ES-I3 (cell line): ENCODE results near the gene ZCCHC7.
"Not testable (repeated sequence)": the region's sequence is repeated elsewhere in the genome, so short reads cannot be mapped to it uniquely, and the experiment has no call there.

Source experiments
- H3K36me3 ChIP-seq: 2 replicates; pipeline ENCODE4 v1.6.1; 2013; ENCODE audit warnings: mild to moderate bottlenecking, low read length, control low read depth, moderate library complexity; ENCODE audit not compliant: insufficient read depth
- H3K4me1 ChIP-seq: 2 replicates; pipeline ENCODE4 v1.6.1; 2013; ENCODE audit warnings: mild to moderate bottlenecking, control low read depth, low read length; ENCODE audit not compliant: insufficient read depth
- H3K9ac ChIP-seq: 2 replicates; pipeline ENCODE4 v1.6.1; 2013; ENCODE audit warnings: low read depth, mild to moderate bottlenecking, low read length, moderate library complexity
- H3K9me3 ChIP-seq: 2 replicates; pipeline ENCODE4 v1.6.1; 2013; ENCODE audit warnings: mild to moderate bottlenecking, low read length, moderate library complexity; ENCODE audit not compliant: control insufficient read depth, insufficient read depth

The ZCCHC7 gene

GRCh38 chr9:37119907-37120842 is at the start of gene ZCCHC7:
TSS of gene ZCCHC7 (plus strand) at chr9:37120574.
- Histone ChIP-seq H3K36me3 (no peaks in the 10 kb centered on the region), H3K9ac (peak within 1 kb of the TSS; percentile 89), H3K4me1 (peaks cover 5% of the 10 kb centered on the region; the same call in 1 of the 2 replicates), H3K9me3 (no peaks in the 10 kb centered on the region)

- H3K9me3 ChIP-seq, H3K36me3 ChIP-seq, H3K4me1 ChIP-seq, H3K9ac ChIP-seq: not testable (repeated sequence)
These were observed 45.6 kb upstream of the ZCCHC7 start for GRCh38 chr9:37074790-37075189.

- Histone ChIP-seq H3K4me1 (no peaks in the 10 kb centered on the region), H3K9me3 (no peaks in the 10 kb centered on the region), H3K9ac (peak overlapping the region; percentile 88), H3K36me3 (no peaks in the 10 kb centered on the region)
These were observed 40.8 kb upstream of the ZCCHC7 start for GRCh38 chr9:37079370-37080164.

- H3K36me3 ChIP-seq, H3K9me3 ChIP-seq, H3K4me1 ChIP-seq: not testable (repeated sequence)
- H3K9ac ChIP-seq = peak overlapping the region; percentile 88
These were observed 40.2 kb upstream of the ZCCHC7 start for GRCh38 chr9:37080165-37080628.

- not testable (repeated sequence) for H3K36me3 ChIP-seq, H3K4me1 ChIP-seq, H3K9me3 ChIP-seq, H3K9ac ChIP-seq
These were observed 38.9 kb upstream of the ZCCHC7 start for GRCh38 chr9:37081507-37081906.

- no peaks in the 10 kb centered on the region for H3K4me1 ChIP-seq
- no peaks in the 10 kb centered on the region for H3K9me3 ChIP-seq
- H3K9ac ChIP-seq = no peak overlapping the region
- H3K36me3 ChIP-seq = no peaks in the 10 kb centered on the region
These were observed 38.1 kb upstream of the ZCCHC7 start for GRCh38 chr9:37082214-37082765.

GRCh38 chr9:37083654-37084053 is 36.7 kb upstream of the ZCCHC7 start:
- H3K4me1 ChIP-seq = no peaks in the 10 kb centered on the region
- H3K9ac ChIP-seq = no peak overlapping the region

GRCh38 chr9:37085233-37085632 is 35.1 kb upstream of the ZCCHC7 start:
- no peaks in the 10 kb centered on the region for H3K4me1 ChIP-seq
- no peaks in the 10 kb centered on the region for H3K9me3 ChIP-seq
- 0 out of 2 replicates have a peak, but pooled peaks cover 3% of the 10 kb centered on the region for H3K36me3 ChIP-seq
- H3K9ac ChIP-seq = no peak overlapping the region

More at GRCh38 chr9:37083654-37084053, 36.7 kb upstream of the ZCCHC7 start:
- Histone ChIP-seq H3K9me3 (no peaks in the 10 kb centered on the region), H3K36me3 (no peaks in the 10 kb centered on the region)

- H3K9me3 ChIP-seq, H3K4me1 ChIP-seq, H3K9ac ChIP-seq, H3K36me3 ChIP-seq: not testable (repeated sequence)
These were observed 27.6 kb upstream of the ZCCHC7 start for GRCh38 chr9:37092714-37093295.

- Histone ChIP-seq H3K9ac (no peak overlapping the region), H3K4me1 (no peaks in the 10 kb centered on the region), H3K9me3 (no peaks in the 10 kb centered on the region), H3K36me3 (no peaks in the 10 kb centered on the region)
These were observed 25.6 kb upstream of the ZCCHC7 start for GRCh38 chr9:37094751-37095150.

- Histone ChIP-seq H3K9ac (no peak overlapping the region), H3K9me3 (no peaks in the 10 kb centered on the region), H3K36me3 (no peaks in the 10 kb centered on the region), H3K4me1 (0 out of 2 replicates have a peak, but pooled peaks cover 3% of the 10 kb centered on the region)
These were observed 23.7 kb upstream of the ZCCHC7 start for GRCh38 chr9:37096628-37097027.

GRCh38 chr9:37097294-37097693 is 23.1 kb upstream of the ZCCHC7 start:
- H3K36me3 ChIP-seq = no peaks in the 10 kb centered on the region
- H3K4me1 ChIP-seq = 0 out of 2 replicates have a peak, but pooled peaks cover 3% of the 10 kb centered on the region
- no peak overlapping the region for H3K9ac ChIP-seq
- H3K9me3 ChIP-seq = no peaks in the 10 kb centered on the region

- 0 out of 2 replicates have a peak, but pooled peaks cover 3% of the 10 kb centered on the region for H3K4me1 ChIP-seq
- H3K9ac ChIP-seq = no peak overlapping the region
- no peaks in the 10 kb centered on the region for H3K36me3 ChIP-seq
- no peaks in the 10 kb centered on the region for H3K9me3 ChIP-seq
These were observed 20.0 kb upstream of the ZCCHC7 start for GRCh38 chr9:37100327-37100726.

GRCh38 chr9:37100741-37101140 is 19.6 kb upstream of the ZCCHC7 start:
- Histone ChIP-seq H3K9me3 (no peaks in the 10 kb centered on the region), H3K4me1 (0 out of 2 replicates have a peak, but pooled peaks cover 3% of the 10 kb centered on the region), H3K9ac (no peak overlapping the region), H3K36me3 (no peaks in the 10 kb centered on the region)
